Uterus (tissue), 2 donors: ENCODE data around the gene ZC3H18.

ENCODE experiments used
- POLR2A ChIP-seq, 2 donors: fragments of 450-650 bp; IDR thresholded peaks; one replicate each; pipeline ENCODE4 v1.6.1; 2016; ENCODE audit warnings: antibody characterized with exemption in 2 of 2, mild to moderate bottlenecking in 1 of 2, moderate library complexity in 1 of 2
- TF ChIP-seq, protein P1 (sequence below), 4 experiments: fragments of 200-600 bp in 2 of 4; fragments of 450-650 bp in 2 of 4; sonication (generic) in 2 of 4; IDR thresholded peaks; one replicate each; pipeline ENCODE4 v1.5.1; 2016 to 2019; ENCODE audit warnings: antibody characterized with exemption in 4 of 4, mild to moderate bottlenecking in 2 of 4, moderate library complexity in 1 of 4

GRCh38 chr16:88633684-88634140, 63.5 kb downstream of the ZC3H18 start:
- TF ChIP-seq POLR2A (IDR thresholded peaks at IDR 0.05): no peak
- TF ChIP-seq, protein P1, sequence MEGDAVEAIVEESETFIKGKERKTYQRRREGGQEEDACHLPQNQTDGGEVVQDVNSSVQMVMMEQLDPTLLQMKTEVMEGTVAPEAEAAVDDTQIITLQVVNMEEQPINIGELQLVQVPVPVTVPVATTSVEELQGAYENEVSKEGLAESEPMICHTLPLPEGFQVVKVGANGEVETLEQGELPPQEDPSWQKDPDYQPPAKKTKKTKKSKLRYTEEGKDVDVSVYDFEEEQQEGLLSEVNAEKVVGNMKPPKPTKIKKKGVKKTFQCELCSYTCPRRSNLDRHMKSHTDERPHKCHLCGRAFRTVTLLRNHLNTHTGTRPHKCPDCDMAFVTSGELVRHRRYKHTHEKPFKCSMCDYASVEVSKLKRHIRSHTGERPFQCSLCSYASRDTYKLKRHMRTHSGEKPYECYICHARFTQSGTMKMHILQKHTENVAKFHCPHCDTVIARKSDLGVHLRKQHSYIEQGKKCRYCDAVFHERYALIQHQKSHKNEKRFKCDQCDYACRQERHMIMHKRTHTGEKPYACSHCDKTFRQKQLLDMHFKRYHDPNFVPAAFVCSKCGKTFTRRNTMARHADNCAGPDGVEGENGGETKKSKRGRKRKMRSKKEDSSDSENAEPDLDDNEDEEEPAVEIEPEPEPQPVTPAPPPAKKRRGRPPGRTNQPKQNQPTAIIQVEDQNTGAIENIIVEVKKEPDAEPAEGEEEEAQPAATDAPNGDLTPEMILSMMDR (IDR thresholded peaks at IDR 0.05): no peak
